B cell (primary cell): Measurements from ENCODE around the gene MLF2. TPM values are rescaled to one million over a fixed set of nuclear protein-coding genes. Genes with fewer than 3 reads are reported as not detected.
"Not testable (repeated sequence)": the region's sequence is repeated elsewhere in the genome, so short reads cannot be mapped to it uniquely, and the experiment has no call there.

Source experiments
- ATAC-seq: fragments of 200-7000 bp; cut with Tn5 transposase; one replicate; pipeline ENCODE4 v1.10.0; 2021; ENCODE audit warnings: low read depth, mild to moderate bottlenecking, moderate number of reproducible peaks, moderate library complexity
- CTCF ChIA-PET: fragments of 350-600 bp; sonication (Branson Sonifier 250); formaldehyde crosslinking; loops from one replicate; lab custom pipeline; 2021; ENCODE audit warnings: antibody characterized with exemption, inconsistent platforms; lab: Charles Lee
- POLR2A ChIA-PET: fragments of 350-600 bp; sonication (Branson Sonifier 250); formaldehyde crosslinking; loops from one replicate; lab custom pipeline; 2021; ENCODE audit warnings: antibody characterized with exemption; lab: Charles Lee
- DNase-seq: peaks from one replicate; pipeline ENCODE4 v3.0.0; 2013
- H2AFZ ChIP-seq: 2 replicates; pipeline ENCODE4 v1.6.1; 2012; ENCODE audit warnings: mild to moderate bottlenecking, low read depth, low read length; ENCODE audit not compliant: insufficient read depth, poor library complexity, severe bottlenecking
- H3K27ac ChIP-seq, 2 donors: 1 replicate in 1 of 2; 2 replicates in 1 of 2; pipeline ENCODE4 v1.5.1; 2012 to 2013; ENCODE audit warnings: low read length in 2 of 2, mild to moderate bottlenecking in 2 of 2, moderate library complexity in 1 of 2
- H3K27me3 ChIP-seq, 4 experiments: fragments of 200-600 bp in 1 of 4; sonication (generic) in 1 of 4; replicated peaks in 1 of 4; 1 replicate in 2 of 4; 2 replicates in 2 of 4; pipeline versions ENCODE4 v1.6.1 to v1.7.0; 2013 to 2016; ENCODE audit warnings: low read length in 3 of 4, mild to moderate bottlenecking in 2 of 4, mixed read lengths in 1 of 4, moderate library complexity in 1 of 4; ENCODE audit not compliant: insufficient read depth in 4 of 4, control insufficient read depth in 3 of 4; ENCODE audit errors: control extremely low read depth in 1 of 4
- H3K36me3 ChIP-seq, 2 experiments: replicated peaks in 1 of 2; 1 replicate in 1 of 2; 2 replicates in 1 of 2; pipeline versions ENCODE4 v1.6.1 to v1.7.1; 2013; ENCODE audit warnings: low read length in 1 of 2; ENCODE audit not compliant: insufficient read depth in 2 of 2, control insufficient read depth in 1 of 2; ENCODE audit errors: control extremely low read depth in 1 of 2, extremely low read depth in 1 of 2
- H3K4me1 ChIP-seq, 2 donors: fragments of 200-600 bp in 1 of 2; sonication (generic) in 1 of 2; 1 replicate in 1 of 2; 2 replicates in 1 of 2; pipeline versions ENCODE4 v1.5.1 to v1.6.1; 2013 to 2017; ENCODE audit warnings: low read length in 2 of 2; ENCODE audit not compliant: control insufficient read depth in 2 of 2, insufficient read depth in 2 of 2
- H3K4me2 ChIP-seq: replicated peaks from 2 replicates; pipeline ENCODE3; 2012; ENCODE audit warnings: mild to moderate bottlenecking, low read depth, low read length; ENCODE audit not compliant: poor library complexity, severe bottlenecking
- H3K4me3 ChIP-seq, 5 experiments: fragments of 200-600 bp in 1 of 5; sonication (generic) in 1 of 5; 1 replicate in 3 of 5; 2 replicates in 2 of 5; pipeline versions ENCODE4 v1.5.1 to v1.7.0; 2011 to 2016; ENCODE audit warnings: low read length in 4 of 5, mild to moderate bottlenecking in 4 of 5, low read depth in 2 of 5, control low read depth in 1 of 5, moderate library complexity in 1 of 5; ENCODE audit not compliant: insufficient read depth in 1 of 5; ENCODE audit errors: control extremely low read depth in 1 of 5, extremely low read depth in 1 of 5
- H3K79me2 ChIP-seq: fragments of 200-600 bp; sonication (generic); one replicate; pipeline ENCODE4 v1.6.0; 2016; ENCODE audit warnings: low read length; ENCODE audit not compliant: control insufficient read depth, insufficient read depth
- H3K9ac ChIP-seq: fragments of 200-600 bp; sonication (generic); 2 replicates; pipeline ENCODE4 v1.6.1; 2017; ENCODE audit warnings: mild to moderate bottlenecking, low read length, moderate library complexity
- H3K9me3 ChIP-seq, 3 donors: one replicate each; pipeline versions ENCODE4 v1.6.1 to v1.7.1; 2013; ENCODE audit warnings: low read length in 2 of 3; ENCODE audit not compliant: control insufficient read depth in 2 of 3, insufficient read depth in 1 of 3; ENCODE audit errors: control extremely low read depth in 1 of 3
- H4K20me1 ChIP-seq: 2 replicates; pipeline ENCODE4 v1.6.0; 2012; ENCODE audit warnings: mild to moderate bottlenecking, low read length; ENCODE audit not compliant: insufficient read depth, control insufficient read depth, poor library complexity, severe bottlenecking
- H3K27ac Mint-ChIP-seq: one replicate; pipeline ENCODE4 v1.8.0; 2021; ENCODE audit warnings: mixed read lengths
- H3K27me3 Mint-ChIP-seq: one replicate; pipeline ENCODE4 v1.8.0; 2021; ENCODE audit warnings: mixed read lengths
- H3K4me1 Mint-ChIP-seq: one replicate; pipeline ENCODE4 v1.8.0; 2021; ENCODE audit warnings: mixed read lengths
- H3K4me3 Mint-ChIP-seq: one replicate; pipeline ENCODE4 v1.8.0; 2021; ENCODE audit warnings: mixed read lengths
- H3K9me3 Mint-ChIP-seq: one replicate; pipeline ENCODE4 v1.8.0; 2022; ENCODE audit warnings: mixed read lengths; ENCODE audit not compliant: insufficient read depth
- EZH2 ChIP-seq: IDR thresholded peaks from 2 replicates; pipeline ENCODE4 v1.6.1; 2012; ENCODE audit warnings: borderline replicate concordance, low read depth, mild to moderate bottlenecking, moderate library complexity, low read length; ENCODE audit not compliant: insufficient read depth, poor library complexity, severe bottlenecking
- WGBS: methylation state at CpG from one replicate; pipeline ENCODE4 v1.1.5; 2013; ENCODE audit warnings: missing lambda C conversion rate; ENCODE audit not compliant: insufficient coverage; 5-methylcytosine and 5-hydroxymethylcytosine counted together
- intact Hi-C: fragments of 100-400 bp; cut with micrococcal nuclease; formaldehyde crosslinking; loops from one replicate; pipeline ENCODE4 v1.10.0; 2022
- polyA plus RNA-seq: library from polyadenylated mRNA; depleted of rRNA; stranded (reverse); fragments of >200 nt; gene quantifications from 2 replicates; pipeline ENCODE4 v1.2.3, GENCODE V29; 2012
- total RNA-seq, 2 donors: library from RNA; stranded (reverse); fragments of 120-200 nt in 1 of 2; gene quantifications; 1 replicate in 1 of 2; 2 replicates in 1 of 2; pipeline versions ENCODE4 v1.2.3 to v1.2.4, GENCODE V29; 2013 to 2022
- TF ChIP-seq, protein P1 (sequence below): fragments of 200-600 bp; IDR thresholded peaks from one replicate; pipeline ENCODE4 v1.8.0; 2022; ENCODE audit warnings: antibody characterized with exemption, mild to moderate bottlenecking

Gene MLF2
- total and polyA plus RNA-seq, 2 donors (not counting 1 experiment from before 2014, with no cell fraction given): 97.2 to 190 TPM

- no peaks in the 10 kb centered on the region for H4K20me1 ChIP-seq
- Mint-ChIP-seq H3K4me3 (no peak overlapping the region), H3K27me3 (no peaks in the 10 kb centered on the region), H3K27ac (peak overlapping the region; percentile 15), H3K4me1 (peaks cover 30% of the 10 kb centered on the region), H3K9me3 (peaks cover 3% of the 10 kb centered on the region)
- H3K4me1 ChIP-seq: peaks cover 21 to 22% of the 10 kb centered on the region in 2 donors
- ATAC-seq: no peak
- ChIA-PET POLR2A (no interaction called here), CTCF (no interaction called here)
- TF ChIP-seq, protein P1, sequence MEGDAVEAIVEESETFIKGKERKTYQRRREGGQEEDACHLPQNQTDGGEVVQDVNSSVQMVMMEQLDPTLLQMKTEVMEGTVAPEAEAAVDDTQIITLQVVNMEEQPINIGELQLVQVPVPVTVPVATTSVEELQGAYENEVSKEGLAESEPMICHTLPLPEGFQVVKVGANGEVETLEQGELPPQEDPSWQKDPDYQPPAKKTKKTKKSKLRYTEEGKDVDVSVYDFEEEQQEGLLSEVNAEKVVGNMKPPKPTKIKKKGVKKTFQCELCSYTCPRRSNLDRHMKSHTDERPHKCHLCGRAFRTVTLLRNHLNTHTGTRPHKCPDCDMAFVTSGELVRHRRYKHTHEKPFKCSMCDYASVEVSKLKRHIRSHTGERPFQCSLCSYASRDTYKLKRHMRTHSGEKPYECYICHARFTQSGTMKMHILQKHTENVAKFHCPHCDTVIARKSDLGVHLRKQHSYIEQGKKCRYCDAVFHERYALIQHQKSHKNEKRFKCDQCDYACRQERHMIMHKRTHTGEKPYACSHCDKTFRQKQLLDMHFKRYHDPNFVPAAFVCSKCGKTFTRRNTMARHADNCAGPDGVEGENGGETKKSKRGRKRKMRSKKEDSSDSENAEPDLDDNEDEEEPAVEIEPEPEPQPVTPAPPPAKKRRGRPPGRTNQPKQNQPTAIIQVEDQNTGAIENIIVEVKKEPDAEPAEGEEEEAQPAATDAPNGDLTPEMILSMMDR: no peak
- no peak for TF ChIP-seq EZH2
- H3K4me3 ChIP-seq: no peak overlapping the region
- peaks cover 0 to 5% (median 4%) of the 10 kb centered on the region in 3 donors for H3K9me3 ChIP-seq
- H3K9ac ChIP-seq: no peak overlapping the region
- peaks cover 1 to 50% of the 10 kb centered on the region in 2 experiments for H3K36me3 ChIP-seq
- WGBS: 97% methylated on average over 3 of the region's 4 CpGs
- intact Hi-C loops: no loop called here
- peaks cover 3% of the 10 kb centered on the region for H3K79me2 ChIP-seq
- DNase-seq: no peak
- H3K27me3 ChIP-seq: no peaks in the 10 kb centered on the region
- H3K27ac ChIP-seq: no peak overlapping the region
- no peak overlapping the region for H2AFZ ChIP-seq
- H3K4me2 ChIP-seq: no peak overlapping the region
Observed at GRCh38 chr12:6747216-6747615, 5.7 kb downstream of the MLF2 start.

DNA sequence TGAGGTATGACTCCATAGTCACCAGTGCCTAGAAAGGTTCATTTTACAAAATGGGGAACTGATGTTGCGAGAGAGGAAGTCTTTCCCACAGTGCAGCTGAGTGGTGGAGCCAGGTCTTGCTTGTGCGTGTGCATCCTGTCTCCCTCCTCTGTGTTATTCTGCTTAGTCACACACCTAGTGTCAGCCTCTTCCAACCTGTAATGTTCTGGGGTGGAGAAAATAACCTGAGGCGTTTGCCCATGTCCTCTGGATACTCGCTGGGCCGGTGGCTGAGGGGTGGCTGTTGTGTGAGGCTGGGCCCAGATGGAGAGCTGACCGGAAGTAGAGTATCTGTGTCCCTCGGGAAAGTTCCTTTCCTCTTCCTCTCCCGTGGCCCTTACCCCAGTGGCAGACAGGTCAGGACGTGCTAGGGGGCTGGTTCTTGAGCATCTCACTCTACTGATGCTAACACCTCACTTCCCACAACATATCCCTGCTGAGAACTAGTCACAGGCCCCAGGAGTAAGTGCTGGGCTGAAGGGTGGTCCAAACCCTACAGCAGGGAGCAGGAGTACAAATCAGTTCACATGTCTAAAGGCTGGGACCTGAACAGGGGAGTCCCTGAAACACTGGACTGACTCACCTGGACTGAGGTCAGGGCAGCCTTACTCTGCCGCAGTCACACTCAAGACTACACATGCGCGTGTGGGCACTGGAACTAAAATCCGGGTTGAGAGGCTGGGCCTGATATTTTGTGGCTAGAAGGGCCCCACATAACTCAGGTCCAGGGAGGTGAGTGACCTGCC lies 7.0 kb downstream of the MLF2 start:
- Histone ChIP-seq H3K4me3 (no peak overlapping the region), H3K9me3 (peaks cover 0 to 5% (median 4%) of the 10 kb centered on the region in 3 donors), H2AFZ (peak overlapping the region; percentile 16), H3K4me1 (peaks cover 15 to 18% of the 10 kb centered on the region in 2 donors), H3K4me2 (peak overlapping the region; percentile 61), H3K79me2 (no peaks in the 10 kb centered on the region), H4K20me1 (no peaks in the 10 kb centered on the region), H3K27ac (peak overlapping the region; percentile 61 to 63), H3K27me3 (no peaks in the 10 kb centered on the region), H3K9ac (peak overlapping the region; percentile 6), H3K36me3 (peaks cover 1 to 42% of the 10 kb centered on the region in 2 experiments)
- CTCF ChIA-PET: interaction anchor here (1.2 to 1.5 kb wide), 5 partner anchors 8 to 223 kb away, joined by 3 to 5 read pairs (median 3); partner anchors contain the start of gene PTMS
- POLR2A ChIA-PET: interaction anchor here (0.5 to 1.5 kb wide), 2 partner anchors 11 to 22 kb away, joined by 4 to 6 read pairs; partner anchors contain the start of gene COPS7A
- no peaks in the 10 kb centered on the region for H3K27me3 Mint-ChIP-seq
- H3K27ac Mint-ChIP-seq: peak overlapping the region; percentile 92
- H3K4me1 Mint-ChIP-seq: peaks cover 22% of the 10 kb centered on the region
- H3K9me3 Mint-ChIP-seq: peaks cover 3% of the 10 kb centered on the region
- intact Hi-C loops: no loop called here
- peak; percentile 81 for DNase-seq
- ATAC-seq: peak; percentile 96
- TF ChIP-seq EZH2: no peak
- TF ChIP-seq, protein P1: no peak
- peak overlapping the region; percentile 52 for H3K4me3 Mint-ChIP-seq
- 17% methylated on average over 8 of the region's 13 CpGs for WGBS

GRCh38 chr12:6743300-6743699 lies 9.6 kb downstream of the MLF2 start:
- H3K27ac ChIP-seq, H3K9ac ChIP-seq, H2AFZ ChIP-seq, ATAC-seq, POLR2A ChIA-PET, H3K9me3 ChIP-seq, H3K4me3 ChIP-seq, H3K9me3 Mint-ChIP-seq, H3K27ac Mint-ChIP-seq, H3K4me3 Mint-ChIP-seq, H3K27me3 Mint-ChIP-seq, H3K4me2 ChIP-seq, H3K27me3 ChIP-seq, H4K20me1 ChIP-seq, intact Hi-C loops, DNase-seq, H3K79me2 ChIP-seq: not testable (repeated sequence)
- Histone ChIP-seq H3K4me1 (peaks cover 15 to 18% of the 10 kb centered on the region in 2 donors), H3K36me3 (peaks cover 0 to 16% of the 10 kb centered on the region in 2 experiments)
- CTCF ChIA-PET: interaction anchor here (0.6 to 1.9 kb wide), 2 partner anchors 9 to 23 kb away, joined by 3 to 6 read pairs; partner anchors contain the start of genes MLF2 and PTMS
- 75% methylated on average over 2 of the region's 7 CpGs for WGBS
- H3K4me1 Mint-ChIP-seq: peaks cover 22% of the 10 kb centered on the region
